ENCODE measurements around the gene NOS3. TPM values are rescaled to one million over a fixed set of nuclear protein-coding genes. Genes with fewer than 3 reads are reported as not detected.
A peak's percentile ranks its signal among the peaks of the same experiment; 100 is the strongest.

NOS3 gene
- total and polyA plus RNA-seq, 10 donors = 11.9 to 455 (median 164) TPM

- WGBS, 5 donors = 80 to 88% (median 85%) methylated on average over 5 to 11 of the region's 11 CpGs
Measured at GRCh38 chr7:150970424-150970823, 20.4 kb upstream of the NOS3 start.

GRCh38 chr7:150971242-150972022 lies 19.4 kb upstream of the NOS3 start:
- Histone ChIP-seq H3K36me3 (no peaks in the 10 kb centered on the region), H3K27ac (peak overlapping the region in 3 of 8 donors; percentile 17 to 37 (median 26)), H3K9me3 (no peaks in the 10 kb centered on the region), H3K27me3 (replicated peaks in 1 of 7) (peaks cover 0 to 46% (median 24%) of the 10 kb centered on the region in 7 donors), H3K4me3 (no peak overlapping the region), H3K4me1 (peaks cover 5 to 48% (median 25%) of the 10 kb centered on the region in 6 donors)
- no peak for DNase-seq
- intact Hi-C loops (cut with DNase I; ENCODE audit: low total_unique reads) = no loop called here
- TF ChIP-seq POLR2A (IDR thresholded peaks at IDR 0.05) (no peak), POLR2AphosphoS5 (IDR thresholded peaks at IDR 0.05) (peak in 1 of 3 donors; percentile 32), CTCF (IDR thresholded peaks at IDR 0.05 in 8 of 11, conservative IDR thresholded peaks at IDR 0.05 in 3 of 11) (no peak)
- WGBS, 5 donors = 70 to 85% (median 74%) methylated on average over 13 to 16 of the region's 16 CpGs

More at GRCh38 chr7:150970424-150970823, 20.4 kb upstream of the NOS3 start:
- no peaks in the 10 kb centered on the region for H3K9me3 ChIP-seq
- no peaks in the 10 kb centered on the region for H3K36me3 ChIP-seq
- H3K4me1 ChIP-seq = peaks cover 5 to 42% (median 20%) of the 10 kb centered on the region in 6 donors
- no peak overlapping the region for H3K4me3 ChIP-seq
- TF ChIP-seq CTCF (IDR thresholded peaks at IDR 0.05 in 8 of 11, conservative IDR thresholded peaks at IDR 0.05 in 3 of 11) (no peak), POLR2AphosphoS5 (IDR thresholded peaks at IDR 0.05) (no peak), POLR2A (IDR thresholded peaks at IDR 0.05) (no peak)
- H3K27ac ChIP-seq = no peak overlapping the region
- peaks cover 0 to 46% (median 19%) of the 10 kb centered on the region in 7 donors for H3K27me3 ChIP-seq (replicated peaks in 1 of 7)
- intact Hi-C loops (cut with DNase I; ENCODE audit: low total_unique reads) = no loop called here
- no peak for DNase-seq

- no peaks in the 10 kb centered on the region for H3K36me3 ChIP-seq
- peaks cover 3 to 52% (median 30%) of the 10 kb centered on the region in 7 donors for H3K27me3 ChIP-seq (replicated peaks in 1 of 7)
- 71 to 86% (median 81%) methylated on average over 10 to 12 of the region's 12 CpGs for WGBS, 5 donors
- no peak for DNase-seq
- peaks cover 5 to 53% (median 28%) of the 10 kb centered on the region in 6 donors for H3K4me1 ChIP-seq
- TF ChIP-seq POLR2A (IDR thresholded peaks at IDR 0.05) (no peak), CTCF (IDR thresholded peaks at IDR 0.05 in 8 of 11, conservative IDR thresholded peaks at IDR 0.05 in 3 of 11) (no peak), POLR2AphosphoS5 (IDR thresholded peaks at IDR 0.05) (no peak)
- peak overlapping the region in 3 of 8 donors; percentile 17 to 37 (median 26) for H3K27ac ChIP-seq
- H3K4me3 ChIP-seq = no peak overlapping the region
- intact Hi-C loops (cut with DNase I; ENCODE audit: low total_unique reads) = no loop called here
- no peaks in the 10 kb centered on the region for H3K9me3 ChIP-seq
Measured at GRCh38 chr7:150972023-150972468, 18.8 kb upstream of the NOS3 start.

- no peak overlapping the region for H3K27ac ChIP-seq
- intact Hi-C loops (cut with DNase I; ENCODE audit: low total_unique reads) = no loop called here
- whole genome bisulfite sequencing, 5 donors = 72 to 91% (median 86%) methylated on average over 8 of the region's 8 CpGs
- H3K4me3 ChIP-seq = no peak overlapping the region
- no peaks in the 10 kb centered on the region for H3K36me3 ChIP-seq
- no peaks in the 10 kb centered on the region for H3K9me3 ChIP-seq
- no peak for DNase-seq
- peaks cover 5 to 60% (median 35%) of the 10 kb centered on the region in 6 donors for H3K4me1 ChIP-seq
- peaks cover 4 to 59% (median 37%) of the 10 kb centered on the region in 7 donors for H3K27me3 ChIP-seq (replicated peaks in 1 of 7)
- TF ChIP-seq CTCF (IDR thresholded peaks at IDR 0.05 in 8 of 11, conservative IDR thresholded peaks at IDR 0.05 in 3 of 11) (no peak), POLR2A (IDR thresholded peaks at IDR 0.05) (no peak), POLR2AphosphoS5 (IDR thresholded peaks at IDR 0.05) (no peak)
Measured at GRCh38 chr7:150972741-150973140, 18.1 kb upstream of the NOS3 start.

Data from spleen (tissue), 11 donors.